K562 (cell line): ENCODE measurements around the gene CCR2. TPM values are rescaled to one million over a fixed set of nuclear protein-coding genes. Genes with fewer than 3 reads are reported as not detected.

Experiments
- ADNP ChIP-seq: fragments of 200-800 bp; sonication (Bioruptor generic); IDR thresholded peaks from 2 replicates; pipeline ENCODE4 v1.6.1; 2016; ENCODE audit warnings: missing genetic modification characterization, missing compliant biosample characterization
- ARID1B ChIP-seq: fragments of 450-650 bp; IDR thresholded peaks from 2 replicates; pipeline ENCODE4 v1.6.1; 2016; ENCODE audit warnings: antibody characterized with exemption, mild to moderate bottlenecking, inconsistent platforms
- ATF1 ChIP-seq, 2 experiments: fragments of 450-650 bp in 1 of 2; IDR thresholded peaks; 2 replicates each; pipeline ENCODE4 v1.6.1; 2016; ENCODE audit warnings: missing compliant biosample characterization in 1 of 2, missing genetic modification characterization in 1 of 2
- CBFA2T2 ChIP-seq: fragments of 450-650 bp; conservative IDR thresholded peaks from 2 replicates; pipeline ENCODE4 v1.6.1; 2017; ENCODE audit warnings: mild to moderate bottlenecking
- CREB5 ChIP-seq: fragments of 250-450 bp; sonication (Bioruptor Pico); IDR thresholded peaks from 2 replicates; pipeline ENCODE4 v1.5.0; 2020; ENCODE audit warnings: mild to moderate bottlenecking
- FOXP1 ChIP-seq: sonication (generic); formaldehyde crosslinking; IDR thresholded peaks from 2 replicates; pipeline ENCODE4 v1.8.0; 2022; ENCODE audit warnings: mild to moderate bottlenecking, missing genetic modification reagents
- HMBOX1 ChIP-seq: sonication (generic); IDR thresholded peaks from 2 replicates; pipeline ENCODE4 v1.6.1; 2016
- KDM2B ChIP-seq: fragments of 250-450 bp; sonication (Bioruptor Pico); IDR thresholded peaks from 2 replicates; pipeline ENCODE4 v1.8.0; 2021; ENCODE audit warnings: mild to moderate bottlenecking, moderate library complexity
- MED1 ChIP-seq: sonication (generic); formaldehyde crosslinking; IDR thresholded peaks from 2 replicates; pipeline ENCODE4 v1.8.1; 2023; ENCODE audit warnings: missing genetic modification reagents, borderline replicate concordance
- NEUROD1 ChIP-seq: fragments of 150-350 bp; IDR thresholded peaks from 2 replicates; pipeline ENCODE4 v1.6.1; 2014; ENCODE audit warnings: borderline replicate concordance, low read length, low read depth; ENCODE audit not compliant: partially characterized antibody
- PHF8 ChIP-seq: fragments of 200-600 bp; sonication (generic); IDR thresholded peaks from 2 replicates; pipeline ENCODE4 v1.6.1; 2012; ENCODE audit warnings: mixed run types, mild to moderate bottlenecking, inconsistent platforms, low read length, moderate library complexity, borderline replicate concordance
- POLR2G ChIP-seq: fragments of 200-400 bp; formaldehyde crosslinking; IDR thresholded peaks from 2 replicates; pipeline ENCODE4 v1.6.1; 2017; ENCODE audit warnings: low read depth, mild to moderate bottlenecking, antibody characterized with exemption, low read length, moderate library complexity
- SIN3B ChIP-seq: fragments of 450-650 bp; IDR thresholded peaks from 2 replicates; pipeline ENCODE4 v1.6.1; 2017; ENCODE audit warnings: low read depth, mild to moderate bottlenecking, moderate library complexity
- SMARCA5 ChIP-seq: fragments of 450-650 bp; IDR thresholded peaks from 2 replicates; pipeline ENCODE4 v1.6.1; 2016
- SREBF1 ChIP-seq: fragments of 150-350 bp; IDR thresholded peaks from 2 replicates; pipeline ENCODE4 v1.6.1; 2014; ENCODE audit warnings: antibody characterized with exemption, low read depth, low read length, borderline replicate concordance
- TAF15 ChIP-seq: fragments of 200-400 bp; formaldehyde crosslinking; IDR thresholded peaks from 2 replicates; pipeline ENCODE4 v1.6.1; 2017; ENCODE audit warnings: mild to moderate bottlenecking, low read depth, low read length, moderate library complexity
- TCFL5 ChIP-seq: fragments of 250-450 bp; sonication (Bioruptor Pico); conservative IDR thresholded peaks from 2 replicates; pipeline ENCODE4 v1.6.1; 2021; ENCODE audit warnings: mild to moderate bottlenecking, moderate library complexity, matching md5 sums
- WHSC1 ChIP-seq: IDR thresholded peaks from one replicate; pipeline ENCODE4 v1.6.1; 2012; ENCODE audit warnings: low read length, control low read depth, inconsistent platforms
- YBX1 ChIP-seq: fragments of 450-650 bp; IDR thresholded peaks from 2 replicates; pipeline ENCODE4 v1.7.1; 2016; ENCODE audit warnings: mild to moderate bottlenecking
- ZKSCAN3 ChIP-seq: fragments of 250-450 bp; sonication (Bioruptor Pico); IDR thresholded peaks from 2 replicates; pipeline ENCODE4 v1.4.0; 2020
- ZNF280B ChIP-seq: fragments of 250-450 bp; sonication (Bioruptor Pico); IDR thresholded peaks from 2 replicates; pipeline ENCODE4 v1.5.1; 2021; ENCODE audit warnings: mild to moderate bottlenecking
- ZNF347 ChIP-seq: fragments of 450-650 bp; formaldehyde crosslinking; IDR thresholded peaks from 2 replicates; pipeline ENCODE4 v1.4.0; 2020; ENCODE audit warnings: low read depth, mild to moderate bottlenecking, moderate library complexity
- ZNF449 ChIP-seq: fragments of 250-450 bp; sonication (Bioruptor Pico); IDR thresholded peaks from 2 replicates; pipeline ENCODE4 v1.8.0; 2022; ENCODE audit warnings: moderate library complexity, mild to moderate bottlenecking, inconsistent platforms
- ZNF766 ChIP-seq: fragments of 200-800 bp; sonication (Bioruptor generic); conservative IDR thresholded peaks from 2 replicates; pipeline ENCODE4 v1.6.1; 2016; ENCODE audit warnings: missing genetic modification characterization, missing compliant biosample characterization
- polyA plus RNA-seq, 8 experiments: library from polyadenylated mRNA; depleted of rRNA in 4 of 8; stranded (reverse) in 5 of 8; unstranded in 3 of 8; fragments of >200 nt; fragmentation: Nextera tagmentation in 2 of 8; fragmentation: Illumina TruSeq in 1 of 8; extraction: Ambion mirVana in 2 of 8; extraction: Trizol in 1 of 8; gene quantifications; 2 replicates each; pipeline versions ENCODE4 v1.2.1 to v1.2.3, GENCODE V29; 2011 to 2014; ENCODE audit warnings: inconsistent platforms in 1 of 8, missing spikeins in 1 of 8
- total RNA-seq, 7 experiments: library from RNA; depleted of rRNA in 6 of 7; stranded (reverse); fragments of >200 nt in 6 of 7; fragmentation: Illumina TruSeq in 2 of 7; extraction: Trizol in 2 of 7; gene quantifications; 2 replicates each; pipeline versions ENCODE4 v1.2.1 to v1.2.3, GENCODE V29; 2011 to 2021; ENCODE audit warnings: low replicate concordance in 1 of 7

The CCR2 gene
- total and polyA plus RNA-seq, 9 of the 15 experiments (the other 6 are each of a cell fraction or from before 2014, with no cell fraction given), result not detected

GRCh38 chr3:46400000-46400734 lies 46.3 kb downstream of the CCR2 start (continued):
- TF ChIP-seq CREB5 (no peak), SREBF1 (0 out of 2 replicates have a peak, but pooled peaks have one; percentile 15), ARID1B (peak; percentile 95), TCFL5 (CRISPR knock-in tag) (no peak), POLR2G (no peak), SMARCA5 (peak; percentile 10; the same call in 1 of the 2 replicates), TAF15 (no peak), HMBOX1 (peak; percentile 76), ZNF449 (CRISPR knock-in tag) (no peak), ZNF347 (CRISPR knock-in tag) (no peak), CBFA2T2 (peak; percentile 88), SIN3B (no peak), YBX1 (no peak), FOXP1 (CRISPR knock-in tag) (no peak), MED1 (no peak), PHF8 (no peak), WHSC1 (no peak), ZNF280B (CRISPR knock-in tag) (no peak), ATF1 (CRISPR knock-in tag; IDR thresholded peaks at IDR 0.05) (no peak), ATF1 (tag; IDR thresholded peaks at IDR 0.05) (peak; percentile 68), KDM2B (CRISPR knock-in tag) (no peak), ZKSCAN3 (CRISPR knock-in tag) (no peak), ADNP (tag) (peak; percentile 74), ZNF766 (CRISPR knock-in tag) (0 out of 2 replicates have a peak, but pooled peaks have one; percentile 44), NEUROD1 (peak; percentile 43)
